Suprapubic skin (tissue), 4 donors: ENCODE measurements around the gene RPS6KA5.

ENCODE experiments used
- CTCF ChIP-seq, 2 donors: fragments of 200-600 bp in 1 of 2; fragments of 450-650 bp in 1 of 2; sonication (generic) in 1 of 2; IDR thresholded peaks; one replicate each; pipeline ENCODE4 v1.5.1; 2016 to 2019; ENCODE audit warnings: antibody characterized with exemption in 2 of 2, mild to moderate bottlenecking in 1 of 2, moderate library complexity in 1 of 2
- EP300 ChIP-seq: sonication (generic); formaldehyde crosslinking; IDR thresholded peaks from one replicate; pipeline ENCODE4 v1.6.1; 2017; ENCODE audit warnings: antibody characterized with exemption
- POLR2AphosphoS5 ChIP-seq, 3 donors: sonication (generic); formaldehyde crosslinking; IDR thresholded peaks; one replicate each; pipeline ENCODE4 v1.6.1; 2017; ENCODE audit warnings: antibody characterized with exemption in 3 of 3

GRCh38 chr14:90936757-90937440 is 123.5 kb downstream of the RPS6KA5 start:
- no peak for TF ChIP-seq CTCF (IDR thresholded peaks at IDR 0.05)
- TF ChIP-seq EP300: no peak
- no peak for TF ChIP-seq POLR2AphosphoS5 (IDR thresholded peaks at IDR 0.05)
